ENCODE measurements around the gene GRIK4.

GRCh38 chr11:120808616-120809050 lies 297.1 kb downstream of the GRIK4 start:
- TF ChIP-seq POLR2A (IDR thresholded peaks at IDR 0.05) (no peak), CTCF (IDR thresholded peaks at IDR 0.05) (no peak), EP300 (IDR thresholded peaks at IDR 0.05) (no peak), POLR2AphosphoS5 (IDR thresholded peaks at IDR 0.05) (no peak)
